ENCODE data around the gene STUM.

- TF ChIP-seq CTCF (IDR thresholded peaks at IDR 0.05) = no peak
- no peak for TF ChIP-seq POLR2A (IDR thresholded peaks at IDR 0.05)
- no peak for TF ChIP-seq POLR2AphosphoS5 (IDR thresholded peaks at IDR 0.05; ENCODE audit: insufficient read depth in 1 of 2, low read depth in 1 of 2)
Observed at GRCh38 chr1:226580625-226581270, 32.2 kb downstream of the STUM start.
